WERI-Rb-1 (cell line): Measurements from ENCODE around the gene PCBP1.

ENCODE experiments used
- DNase-seq: peaks from one replicate; pipeline ENCODE4 v3.0.0-alpha.2; 2020
- H3K27ac ChIP-seq: fragments of 250-450 bp; sonication (Bioruptor Pico); 2 replicates; pipeline ENCODE4 v1.5.1; 2020; ENCODE audit warnings: mild to moderate bottlenecking, moderate library complexity
- H3K27me3 ChIP-seq: fragments of 250-450 bp; sonication (Bioruptor Pico); 2 replicates; pipeline ENCODE4 v1.5.1; 2021; ENCODE audit warnings: mild to moderate bottlenecking, low read depth, moderate library complexity; ENCODE audit not compliant: insufficient read depth, severe bottlenecking
- H3K36me3 ChIP-seq: fragments of 250-450 bp; sonication (Bioruptor Pico); 2 replicates; pipeline ENCODE4 v1.5.1; 2020; ENCODE audit warnings: mild to moderate bottlenecking, moderate library complexity
- H3K4me3 ChIP-seq: 2 replicates; pipeline ENCODE4 v1.5.1; 2011; ENCODE audit warnings: low read depth, mild to moderate bottlenecking, control low read depth, low read length
- H3K9me3 ChIP-seq: fragments of 250-450 bp; sonication (Bioruptor Pico); 2 replicates; pipeline ENCODE4 v1.5.1; 2021; ENCODE audit warnings: mild to moderate bottlenecking, moderate library complexity; ENCODE audit not compliant: severe bottlenecking
- CTCF ChIP-seq: IDR thresholded peaks from 2 replicates; pipeline ENCODE4 v1.5.1; 2011; ENCODE audit warnings: low read depth, mild to moderate bottlenecking, control low read depth, inconsistent platforms, low read length

PCBP1 gene

GRCh38 chr2:70087702-70088597 is 673 bp downstream of the PCBP1 start:
- peaks cover 48% of the 10 kb centered on the region for H3K36me3 ChIP-seq
- DNase-seq = peak; percentile 64

GRCh38 chr2:70088598-70089219 is 1.4 kb downstream of the PCBP1 start:
- H3K36me3 ChIP-seq = peaks cover 41% of the 10 kb centered on the region
- no peaks in the 10 kb centered on the region for H3K9me3 ChIP-seq
- peak overlapping the region; percentile 100 for H3K27ac ChIP-seq
- no peak for DNase-seq
- peak overlapping the region; percentile 98 for H3K4me3 ChIP-seq
- no peak for TF ChIP-seq CTCF
- no peaks in the 10 kb centered on the region for H3K27me3 ChIP-seq

More at GRCh38 chr2:70087702-70088597, 673 bp downstream of the PCBP1 start:
- Histone ChIP-seq H3K9me3 (no peaks in the 10 kb centered on the region), H3K4me3 (peak overlapping the region; percentile 98), H3K27me3 (no peaks in the 10 kb centered on the region), H3K27ac (peak overlapping the region; percentile 100)
- peak; percentile 21; the same call in 1 of the 2 replicates for TF ChIP-seq CTCF

GRCh38 chr2:70089220-70089982 is 2.1 kb downstream of the PCBP1 start:
- Histone ChIP-seq H3K4me3 (peak overlapping the region; percentile 98), H3K27me3 (no peaks in the 10 kb centered on the region), H3K36me3 (peaks cover 35% of the 10 kb centered on the region), H3K9me3 (no peaks in the 10 kb centered on the region), H3K27ac (peak overlapping the region; percentile 100)
- no peak for TF ChIP-seq CTCF
- DNase-seq = peak; percentile 33

- Histone ChIP-seq H3K27ac (no peak overlapping the region), H3K27me3 (no peaks in the 10 kb centered on the region), H3K36me3 (peaks cover 31% of the 10 kb centered on the region), H3K4me3 (no peak overlapping the region), H3K9me3 (no peaks in the 10 kb centered on the region)
- DNase-seq = no peak
- TF ChIP-seq CTCF = no peak
Observed at GRCh38 chr2:70089983-70090525, 2.8 kb downstream of the PCBP1 start.

GRCh38 chr2:70090706-70091334 is 3.5 kb downstream of the PCBP1 start:
- no peak overlapping the region for H3K4me3 ChIP-seq
- DNase-seq = no peak
- no peak overlapping the region for H3K27ac ChIP-seq
- no peak for TF ChIP-seq CTCF
- no peaks in the 10 kb centered on the region for H3K27me3 ChIP-seq
- H3K36me3 ChIP-seq = peaks cover 31% of the 10 kb centered on the region
- H3K9me3 ChIP-seq = no peaks in the 10 kb centered on the region
